ENCODE data around the gene IMMP2L. TPM values are rescaled to one million over a fixed set of nuclear protein-coding genes. Genes with fewer than 3 reads are reported as not detected.

The IMMP2L gene
- total RNA-seq, 4 donors from 2014 or later, result 8.3 to 19.2 (median 17.8) TPM

DNA sequence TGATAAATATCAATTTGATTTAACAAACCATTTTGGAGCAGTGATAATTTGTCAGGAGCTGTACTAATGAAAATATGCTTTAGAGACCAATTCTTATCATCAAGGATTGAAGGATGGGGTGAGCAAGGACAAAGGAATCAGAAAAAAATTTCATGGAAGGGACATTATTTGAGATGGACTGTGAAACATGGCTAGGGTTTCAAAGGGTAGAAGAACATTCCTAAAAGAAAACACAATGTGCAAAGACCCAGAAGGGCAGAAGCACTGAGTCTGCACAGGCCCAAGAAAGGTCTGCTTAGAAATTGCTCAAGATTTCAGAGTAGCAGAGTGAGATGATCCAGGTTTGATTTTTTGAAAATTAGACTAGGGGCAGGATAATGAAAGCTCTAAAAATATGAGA, 296.9 kb downstream of the IMMP2L start:
- intact Hi-C loops (cut with DNase I; ENCODE audit: low total_unique reads), result no loop called here
- H3K36me3 ChIP-seq, result no peaks in the 10 kb centered on the region
- H3K27ac ChIP-seq, result peak overlapping the region in 2 of 4 donors; percentile 35 to 71
- in situ Hi-C loops (cut with MboI; ENCODE audit: low sequenced_read_pairs in 4 of 4), result no loop called here
- no peaks in the 10 kb centered on the region for H3K9me3 ChIP-seq
- TF ChIP-seq POLR2A (IDR thresholded peaks at IDR 0.05), result no peak
- TF ChIP-seq, protein P1, sequence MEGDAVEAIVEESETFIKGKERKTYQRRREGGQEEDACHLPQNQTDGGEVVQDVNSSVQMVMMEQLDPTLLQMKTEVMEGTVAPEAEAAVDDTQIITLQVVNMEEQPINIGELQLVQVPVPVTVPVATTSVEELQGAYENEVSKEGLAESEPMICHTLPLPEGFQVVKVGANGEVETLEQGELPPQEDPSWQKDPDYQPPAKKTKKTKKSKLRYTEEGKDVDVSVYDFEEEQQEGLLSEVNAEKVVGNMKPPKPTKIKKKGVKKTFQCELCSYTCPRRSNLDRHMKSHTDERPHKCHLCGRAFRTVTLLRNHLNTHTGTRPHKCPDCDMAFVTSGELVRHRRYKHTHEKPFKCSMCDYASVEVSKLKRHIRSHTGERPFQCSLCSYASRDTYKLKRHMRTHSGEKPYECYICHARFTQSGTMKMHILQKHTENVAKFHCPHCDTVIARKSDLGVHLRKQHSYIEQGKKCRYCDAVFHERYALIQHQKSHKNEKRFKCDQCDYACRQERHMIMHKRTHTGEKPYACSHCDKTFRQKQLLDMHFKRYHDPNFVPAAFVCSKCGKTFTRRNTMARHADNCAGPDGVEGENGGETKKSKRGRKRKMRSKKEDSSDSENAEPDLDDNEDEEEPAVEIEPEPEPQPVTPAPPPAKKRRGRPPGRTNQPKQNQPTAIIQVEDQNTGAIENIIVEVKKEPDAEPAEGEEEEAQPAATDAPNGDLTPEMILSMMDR (IDR thresholded peaks at IDR 0.05 in 4 of 5, conservative IDR thresholded peaks at IDR 0.05 in 1 of 5), result no peak
- H3K27me3 ChIP-seq, result no peaks in the 10 kb centered on the region
- ATAC-seq (no peak), DNase-seq (no peak)
- H3K4me3 ChIP-seq, result no peak overlapping the region
- peaks cover 49% of the 10 kb centered on the region in 2 donors for H3K4me1 ChIP-seq

GRCh38 chr7:111264981-111265380, 297.3 kb downstream of the IMMP2L start:
- peak overlapping the region in 3 of 4 donors; percentile 60 to 71 (median 70) for H3K27ac ChIP-seq
- no peaks in the 10 kb centered on the region for H3K9me3 ChIP-seq
- no peak overlapping the region for H3K4me3 ChIP-seq
- no peaks in the 10 kb centered on the region for H3K27me3 ChIP-seq
- DNase-seq (no peak), ATAC-seq (no peak)
- TF ChIP-seq POLR2A (IDR thresholded peaks at IDR 0.05), result no peak
- TF ChIP-seq, protein P1 (IDR thresholded peaks at IDR 0.05 in 4 of 5, conservative IDR thresholded peaks at IDR 0.05 in 1 of 5), result no peak
- intact Hi-C loops (cut with DNase I; ENCODE audit: low total_unique reads), result no loop called here
- peaks cover 49% of the 10 kb centered on the region in 2 donors for H3K4me1 ChIP-seq
- H3K36me3 ChIP-seq, result no peaks in the 10 kb centered on the region
- in situ Hi-C loops (cut with MboI; ENCODE audit: low sequenced_read_pairs in 4 of 4), result no loop called here

DNA sequence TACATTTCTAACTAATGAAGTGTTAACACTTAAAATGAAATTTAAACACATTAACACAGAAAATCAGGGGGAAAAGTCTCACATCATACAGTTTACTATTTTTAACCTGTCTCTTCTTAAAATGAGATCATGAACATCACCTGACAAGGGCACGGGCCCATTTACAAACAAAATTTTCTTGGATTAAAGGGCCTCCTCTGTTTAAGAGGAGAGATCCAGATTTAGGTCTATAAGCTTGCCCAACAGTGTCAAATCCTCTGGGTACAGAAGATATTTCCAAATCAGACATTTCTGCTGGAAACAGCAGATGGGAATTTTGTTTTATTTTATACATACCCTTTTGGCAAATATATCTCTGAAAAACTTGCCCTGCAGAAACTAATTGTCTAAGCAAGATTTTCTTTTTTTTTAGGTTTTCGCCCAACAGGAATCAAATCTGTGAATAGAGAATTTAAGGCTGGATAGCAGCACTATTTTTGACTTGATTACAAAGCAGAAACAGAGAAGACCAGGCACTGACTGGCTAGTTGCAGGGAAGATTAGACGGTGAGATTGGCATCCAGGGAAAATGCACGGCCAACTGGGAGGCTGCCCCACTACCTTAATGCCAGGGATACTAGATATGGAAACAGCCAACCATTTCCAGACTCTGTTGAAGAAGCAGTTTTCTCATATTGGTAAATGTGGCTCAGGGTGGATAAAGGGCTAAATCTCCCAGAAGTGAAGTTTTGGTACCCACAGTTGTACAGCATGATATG, 298.0 kb downstream of the IMMP2L start:
- peak; percentile 75 to 89 for ATAC-seq
- intact Hi-C loops (cut with DNase I; ENCODE audit: low total_unique reads), result no loop called here
- in situ Hi-C loops (cut with MboI; ENCODE audit: low sequenced_read_pairs in 4 of 4), result no loop called here

DNA sequence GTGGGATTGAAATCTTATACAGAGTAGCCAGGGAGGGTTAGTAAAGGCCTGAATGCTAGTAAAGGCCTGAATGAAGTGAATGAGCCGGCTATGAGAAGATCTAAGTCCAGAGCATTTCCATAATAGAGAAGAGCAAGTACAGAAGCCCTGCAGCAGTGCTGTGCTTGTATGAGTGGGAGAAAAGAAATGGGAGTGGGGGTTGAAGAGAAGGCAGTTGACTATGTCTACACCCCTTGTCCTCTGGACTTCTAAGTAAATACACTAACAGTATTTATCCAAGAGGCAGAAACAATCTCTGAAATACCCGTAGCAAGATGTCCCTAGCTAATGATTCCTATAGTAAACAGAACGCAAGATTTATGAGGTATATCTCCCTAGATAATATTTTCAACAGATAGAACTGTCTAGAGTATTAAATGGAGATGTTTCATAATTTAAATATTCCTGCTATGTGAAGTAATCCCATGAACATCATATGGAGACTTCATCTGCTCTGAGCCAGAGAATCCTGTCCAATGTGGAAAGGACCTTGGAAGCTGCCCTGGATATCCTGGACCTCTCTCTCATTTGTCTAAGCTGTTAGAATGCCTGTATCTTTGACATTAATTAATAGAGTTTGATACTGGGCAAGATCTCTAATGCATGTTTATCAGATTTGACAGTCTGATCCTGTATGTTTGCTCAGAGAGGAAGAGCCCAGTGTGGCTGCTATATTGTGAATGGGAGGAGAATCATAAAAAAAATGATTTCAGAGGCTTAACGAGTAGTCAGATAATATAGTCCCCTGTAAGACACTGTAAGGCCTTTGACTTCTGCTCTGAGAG, 299.8 kb downstream of the IMMP2L start:
- H3K4me1 ChIP-seq, result peaks cover 42 to 49% of the 10 kb centered on the region in 2 donors
- intact Hi-C loops (cut with DNase I; ENCODE audit: low total_unique reads), result no loop called here

More for the DNA sequence above, 298.0 kb downstream of the IMMP2L start:
- Histone ChIP-seq H3K27ac (peak overlapping the region; percentile 58 to 71 (median 65)), H3K36me3 (no peaks in the 10 kb centered on the region), H3K9me3 (no peaks in the 10 kb centered on the region), H3K4me1 (peaks cover 49% of the 10 kb centered on the region in 2 donors), H3K27me3 (no peaks in the 10 kb centered on the region), H3K4me3 (peak overlapping the region in 1 of 4 donors; percentile 23)
- peak; percentile 17 to 65 for DNase-seq
- TF ChIP-seq, protein P1 (IDR thresholded peaks at IDR 0.05 in 4 of 5, conservative IDR thresholded peaks at IDR 0.05 in 1 of 5), result no peak
- TF ChIP-seq POLR2A (IDR thresholded peaks at IDR 0.05), result no peak

More for the DNA sequence above, 299.8 kb downstream of the IMMP2L start:
- no peak overlapping the region for H3K4me3 ChIP-seq
- H3K9me3 ChIP-seq, result no peaks in the 10 kb centered on the region
- no peaks in the 10 kb centered on the region for H3K27me3 ChIP-seq
- DNase-seq, result no peak
- ATAC-seq, result no peak
- H3K27ac ChIP-seq, result no peak overlapping the region
- TF ChIP-seq, protein P1 (IDR thresholded peaks at IDR 0.05 in 4 of 5, conservative IDR thresholded peaks at IDR 0.05 in 1 of 5), result no peak
- TF ChIP-seq POLR2A (IDR thresholded peaks at IDR 0.05), result no peak
- in situ Hi-C loops (cut with MboI; ENCODE audit: low sequenced_read_pairs in 4 of 4), result no loop called here
- no peaks in the 10 kb centered on the region for H3K36me3 ChIP-seq

Measured in gastrocnemius medialis (tissue), 4 donors.